ENCODE results near the gene PACSIN2.
"Not testable (repeated sequence)": the region's sequence is repeated elsewhere in the genome, so short reads cannot be mapped to it uniquely, and the experiment has no call there.

Gene PACSIN2

GRCh38 chr22:42927966-42928365 is 87.0 kb downstream of the PACSIN2 start:
- DNase-seq (ENCODE audit: low read depth, low spot score): no peak

- DNase-seq (ENCODE audit: low read depth, low spot score): no peak
Measured at GRCh38 chr22:42926768-42927167, 88.2 kb downstream of the PACSIN2 start.

DNA sequence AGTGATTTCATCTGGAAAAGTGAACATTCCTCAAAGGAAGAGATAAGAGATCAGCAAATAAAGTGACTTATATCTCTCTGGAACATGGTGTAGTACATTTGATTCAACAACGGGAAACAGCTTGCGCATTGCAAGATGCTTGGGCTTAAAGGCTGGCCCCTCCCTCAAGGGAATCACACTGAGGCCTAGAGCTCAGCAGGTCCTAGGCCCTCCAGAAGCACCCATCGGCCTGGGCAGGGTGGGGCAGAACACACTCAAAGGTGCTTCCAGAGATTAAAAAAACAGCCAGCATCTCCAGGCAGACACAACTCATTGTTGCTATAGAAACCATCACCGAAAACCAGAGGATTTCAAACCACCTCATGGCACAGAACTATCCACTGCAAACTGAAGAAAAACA is 88.8 kb downstream of the PACSIN2 start:
- no peak for DNase-seq (ENCODE audit: low read depth, low spot score)

GRCh38 chr22:42925598-42925997 is 89.4 kb downstream of the PACSIN2 start:
- no peak for DNase-seq (ENCODE audit: low read depth, low spot score)

GRCh38 chr22:42925031-42925430 is 89.9 kb downstream of the PACSIN2 start:
- not testable (repeated sequence) for DNase-seq (ENCODE audit: low read depth, low spot score)

- no peak for DNase-seq (ENCODE audit: low read depth, low spot score)
Measured at GRCh38 chr22:42924436-42924835, 90.5 kb downstream of the PACSIN2 start.

DNA sequence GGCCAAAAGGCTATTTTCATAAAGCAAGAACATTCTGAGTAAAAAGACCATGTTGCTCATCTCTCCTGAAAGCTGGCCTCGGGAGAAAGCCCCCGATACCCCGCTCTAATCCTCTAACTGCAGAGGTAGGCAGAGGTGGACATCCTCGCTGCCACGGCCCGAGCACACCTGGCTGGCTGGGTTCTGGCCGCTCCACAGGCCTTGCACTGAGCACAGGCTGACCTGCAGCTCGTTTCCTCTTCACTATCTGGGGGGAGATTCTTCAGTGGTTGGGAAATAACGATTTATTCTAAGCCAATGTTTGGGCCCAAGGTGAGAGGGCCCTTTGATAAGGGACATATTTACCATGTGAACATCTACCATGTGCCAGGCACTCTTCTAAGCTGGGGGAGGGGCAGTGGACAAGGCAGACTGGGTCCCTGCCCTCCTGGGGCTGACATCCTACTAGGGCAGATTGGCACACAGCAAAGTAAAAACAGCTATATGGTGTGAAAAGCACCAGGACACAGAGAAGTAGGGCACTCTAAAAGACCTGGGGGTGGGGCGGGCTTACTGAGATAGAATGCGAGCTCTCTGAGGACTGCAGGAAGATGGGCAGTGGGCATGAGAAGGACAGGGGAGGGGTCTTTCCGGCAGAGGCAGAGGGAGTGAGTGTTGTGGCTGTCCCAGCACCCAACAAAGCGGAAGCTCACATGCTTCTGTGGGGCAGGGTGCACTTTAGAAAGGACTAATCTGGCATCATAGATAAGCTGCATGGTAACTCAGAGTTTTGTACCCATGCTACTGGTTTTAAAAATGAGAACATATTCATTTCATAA is 92.4 kb downstream of the PACSIN2 start:
- no peak for DNase-seq (ENCODE audit: low read depth, low spot score)

- no peak for DNase-seq (ENCODE audit: low read depth, low spot score)
Measured at GRCh38 chr22:42920101-42920820, 94.7 kb downstream of the PACSIN2 start.

DNA sequence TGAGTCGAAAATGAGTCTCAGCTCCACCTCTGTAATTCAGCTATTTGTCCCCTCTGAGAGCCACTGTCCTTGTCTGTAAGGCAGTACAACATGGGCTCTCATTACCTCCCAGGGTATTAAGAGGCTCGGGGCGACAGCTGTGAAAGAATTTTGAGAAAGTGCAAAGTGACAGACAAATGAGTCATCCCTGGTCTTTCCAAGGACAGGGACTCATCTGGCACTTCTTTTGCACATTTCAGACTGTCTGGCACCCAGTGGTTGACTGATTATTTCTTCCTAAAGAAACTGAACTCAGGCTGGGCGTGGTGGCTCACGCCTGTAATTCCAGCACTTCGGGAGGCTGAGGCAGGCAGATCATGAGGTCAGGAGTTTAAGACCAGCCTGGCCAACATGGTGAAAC is 95.8 kb downstream of the PACSIN2 start:
- no peak for DNase-seq (ENCODE audit: low read depth, low spot score)

DNA sequence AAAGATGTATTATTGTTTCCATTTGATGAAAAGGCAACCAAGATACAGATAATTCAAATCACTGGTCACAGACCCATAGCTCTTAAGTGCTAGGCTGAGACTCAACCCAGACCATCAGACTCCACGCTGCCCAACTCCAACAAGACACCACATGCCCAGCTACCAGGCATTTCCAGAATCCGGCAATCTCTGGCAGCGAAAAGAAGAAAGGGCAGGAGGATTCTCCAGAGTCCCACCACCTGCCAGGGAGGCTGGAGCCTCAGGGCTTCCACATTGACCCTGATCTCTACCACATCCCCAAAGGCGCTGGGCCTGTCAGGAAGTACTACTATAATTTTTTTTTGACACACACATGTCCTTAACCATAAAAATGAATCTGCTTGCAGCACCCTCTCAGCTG is 96.4 kb downstream of the PACSIN2 start:
- DNase-seq (ENCODE audit: low read depth, low spot score): no peak

DNA sequence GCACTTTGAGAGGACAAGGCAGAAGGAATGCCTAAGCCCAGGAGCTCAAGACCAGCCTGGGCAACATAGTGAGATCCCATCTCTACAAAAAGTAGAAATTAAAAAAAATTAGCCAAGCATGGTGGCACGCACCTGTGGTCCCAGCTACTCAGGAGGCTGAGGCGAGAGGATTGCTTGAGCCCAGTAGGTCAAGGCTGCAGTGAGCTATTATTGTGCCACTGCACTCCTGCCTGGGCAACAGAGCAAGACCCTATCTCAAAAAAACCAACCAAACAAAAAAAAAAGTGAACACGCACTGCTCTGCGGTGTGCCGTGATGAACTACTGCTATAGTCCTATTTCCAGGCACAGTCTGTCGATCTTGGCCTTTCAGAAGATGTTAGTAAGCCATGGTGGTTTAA is 97.6 kb downstream of the PACSIN2 start:
- DNase-seq (ENCODE audit: low read depth, low spot score): not testable (repeated sequence)

DNA sequence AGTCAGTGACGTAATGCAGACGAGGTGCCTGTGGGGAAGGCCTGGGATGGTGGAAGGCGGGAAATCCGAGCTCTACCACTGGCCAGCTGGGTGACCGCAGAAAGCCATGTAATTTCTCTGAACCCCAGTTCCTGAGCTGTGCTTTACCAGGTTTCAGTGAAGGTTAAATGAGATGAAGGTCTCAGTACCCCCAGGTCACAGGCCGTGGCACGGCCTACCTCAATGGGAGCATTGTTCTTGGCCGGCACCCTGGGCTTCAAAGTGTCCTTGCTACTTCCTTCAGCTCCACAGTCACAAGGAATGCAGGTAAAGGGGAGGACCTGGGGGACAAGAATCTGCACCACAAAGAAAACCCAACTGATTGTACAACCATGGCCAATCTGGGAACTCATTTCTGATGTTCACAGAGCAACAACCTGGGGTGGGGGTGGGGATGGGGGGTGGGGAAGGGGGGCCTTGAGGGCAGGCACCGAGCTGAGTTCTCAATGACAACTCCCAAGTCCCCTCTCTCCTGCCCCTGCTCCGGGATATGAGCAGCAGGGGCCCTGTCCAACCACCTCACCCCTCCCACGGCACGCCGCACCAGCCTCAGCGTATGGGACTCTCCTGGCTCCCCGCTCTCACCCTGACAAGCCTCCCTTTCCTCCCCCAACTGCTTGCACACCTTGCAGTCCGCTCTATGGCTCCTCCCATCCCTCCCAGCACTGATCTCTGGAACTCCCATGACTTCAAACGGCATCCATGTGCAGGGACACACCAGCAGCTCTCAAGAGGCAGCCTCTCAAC is 98.8 kb downstream of the PACSIN2 start:
- no peak for DNase-seq (ENCODE audit: low read depth, low spot score)

DNA sequence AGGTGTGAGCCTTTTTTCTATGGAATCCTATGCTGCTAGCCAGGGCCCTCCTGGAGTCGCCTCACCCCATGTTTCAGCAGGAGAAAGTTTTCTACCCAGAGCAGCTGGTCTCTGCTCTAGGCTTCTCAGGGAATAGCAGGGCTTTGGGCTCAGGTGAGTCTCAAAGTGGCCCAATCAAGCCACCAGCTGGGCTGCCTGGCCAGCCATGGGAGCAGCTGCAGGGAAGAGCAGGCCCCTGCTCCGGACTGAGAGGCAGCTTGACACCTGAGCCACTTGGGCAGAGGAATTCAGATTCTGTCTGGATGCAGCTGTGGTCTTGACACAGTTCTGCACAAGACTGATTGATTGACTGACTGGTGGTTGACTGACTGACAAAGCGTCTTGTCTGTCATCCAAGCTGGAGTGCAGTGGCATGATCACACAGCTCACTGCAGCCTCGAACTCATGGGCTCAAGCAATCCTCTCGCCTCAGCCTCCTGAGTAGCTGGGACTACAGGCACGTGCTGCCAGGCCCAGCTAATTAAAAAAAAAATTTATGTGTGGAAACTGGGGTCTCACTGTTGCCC is 100.4 kb downstream of the PACSIN2 start:
- no peak for DNase-seq (ENCODE audit: low read depth, low spot score)

GRCh38 chr22:42913874-42914510 is 101.0 kb downstream of the PACSIN2 start:
- no peak for DNase-seq (ENCODE audit: low read depth, low spot score)

GRCh38 chr22:42912059-42912458 is 102.9 kb downstream of the PACSIN2 start:
- no peak for DNase-seq (ENCODE audit: low read depth, low spot score)

DNA sequence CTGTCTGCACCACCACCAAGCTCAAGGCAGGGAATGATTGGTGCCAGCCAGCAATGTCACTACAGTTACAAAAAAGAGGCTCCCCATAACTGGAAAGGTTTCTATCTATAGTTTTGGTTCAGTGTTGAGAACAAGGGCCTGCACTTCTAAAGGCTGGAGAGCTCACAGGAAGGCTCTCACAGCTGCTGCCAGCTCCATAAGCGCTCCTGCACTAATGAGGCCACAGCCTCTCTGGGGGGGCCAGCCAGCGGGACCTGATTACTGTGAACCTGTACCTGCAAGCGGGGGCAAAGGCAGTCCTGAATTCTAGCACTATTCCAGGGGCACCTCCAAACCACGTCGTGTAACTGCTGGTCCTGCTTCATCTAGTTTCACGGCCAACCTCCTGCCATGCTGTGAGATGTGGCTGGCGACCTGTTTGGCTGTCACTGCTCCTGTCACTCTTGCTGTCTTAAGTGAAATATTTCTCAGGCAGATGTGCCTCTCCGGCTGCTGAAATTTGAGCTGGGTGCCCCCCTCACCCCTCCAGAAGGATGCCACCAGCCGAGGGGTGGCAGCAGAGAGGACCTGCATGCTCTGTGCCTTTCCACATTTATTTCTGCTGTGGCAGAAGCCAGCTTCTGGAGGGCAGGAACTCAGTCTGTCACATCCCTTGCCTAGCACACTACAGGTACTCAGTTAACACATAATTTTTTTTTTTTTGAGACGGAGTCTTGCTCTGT is 104.6 kb downstream of the PACSIN2 start:
- no peak for DNase-seq (ENCODE audit: low read depth, low spot score)

DNA sequence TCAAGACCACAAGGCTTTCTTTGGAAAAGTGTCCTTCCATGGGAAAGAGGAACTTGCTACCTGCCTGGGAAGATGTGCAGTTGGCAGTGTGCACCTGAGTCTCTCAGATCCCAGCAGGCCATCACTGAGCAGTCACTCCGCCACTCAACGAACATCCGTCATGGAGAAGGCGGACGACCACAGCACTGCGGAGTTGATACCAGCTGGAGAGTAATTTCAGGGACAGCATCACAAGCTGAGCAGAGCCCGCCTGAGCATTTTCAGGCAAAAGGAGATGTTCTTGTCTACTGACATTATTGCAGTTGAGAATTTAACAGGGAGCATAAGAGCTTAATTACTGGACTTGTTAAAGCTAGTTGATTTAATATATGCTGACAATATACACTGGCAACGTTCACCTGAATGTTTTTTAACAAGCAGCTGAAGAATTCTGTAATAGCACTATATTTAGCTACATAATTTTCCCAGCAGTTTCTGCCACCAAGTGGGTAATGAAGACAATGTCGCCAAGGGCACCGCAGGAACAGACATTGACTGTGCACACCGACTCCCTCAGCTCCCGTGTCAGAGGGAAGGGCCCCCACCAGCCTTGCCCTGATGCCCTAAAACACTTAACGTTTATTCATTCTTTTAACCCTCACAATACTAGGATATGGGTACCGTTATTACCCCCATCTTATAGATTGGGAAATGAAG is 105.4 kb downstream of the PACSIN2 start:
- DNase-seq (ENCODE audit: low read depth, low spot score): no peak

GRCh38 chr22:42908374-42908746 is 106.6 kb downstream of the PACSIN2 start:
- DNase-seq (ENCODE audit: low read depth, low spot score): no peak

GRCh38 chr22:42907404-42908373 is 107.3 kb downstream of the PACSIN2 start:
- DNase-seq (ENCODE audit: low read depth, low spot score): no peak

All from brain pericyte (primary cell).